HG03442 (cell line): ENCODE results near the gene SGMS2.
"Not testable (repeated sequence)": the region's sequence is repeated elsewhere in the genome, so short reads cannot be mapped to it uniquely, and the experiment has no call there.

Experiments
- ATAC-seq: cut with Tn5 transposase; IDR thresholded peaks from one replicate; pipeline ENCODE4 v1.9.1; 2021; ENCODE audit warnings: mild to moderate bottlenecking, moderate library complexity; ENCODE audit not compliant: unreplicated experiment

The SGMS2 gene

DNA sequence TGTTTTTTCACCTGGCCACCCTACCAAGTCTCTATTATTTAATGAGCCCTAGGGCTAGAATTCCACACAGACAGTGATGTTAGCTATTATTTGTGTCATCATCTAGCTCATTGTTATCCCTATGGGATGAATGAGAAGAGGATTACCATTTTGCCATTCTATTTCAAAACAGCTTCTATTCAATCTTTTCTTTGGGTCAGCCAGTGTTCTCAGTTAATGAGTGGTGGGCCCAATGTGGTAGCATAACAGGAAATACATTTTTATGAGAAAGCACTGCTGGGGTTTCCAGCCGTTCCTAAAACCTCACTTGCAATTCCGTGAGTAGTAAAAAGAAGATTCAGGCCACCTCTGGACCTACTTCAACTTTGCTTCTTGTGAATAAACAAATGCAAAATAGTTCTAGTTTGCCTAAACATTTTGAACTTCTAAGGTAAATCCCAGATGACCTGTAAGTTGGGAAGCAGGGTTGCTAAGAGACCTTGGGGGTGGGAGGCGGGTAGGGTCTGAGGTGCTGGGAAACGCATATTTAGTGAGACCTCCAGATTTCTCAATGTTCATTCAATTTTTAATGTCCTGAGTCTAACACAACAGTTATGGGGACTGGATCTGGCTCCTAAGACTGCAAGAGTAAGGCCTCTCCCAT is 81.8 kb downstream of the SGMS2 start:
- ATAC-seq: no peak

DNA sequence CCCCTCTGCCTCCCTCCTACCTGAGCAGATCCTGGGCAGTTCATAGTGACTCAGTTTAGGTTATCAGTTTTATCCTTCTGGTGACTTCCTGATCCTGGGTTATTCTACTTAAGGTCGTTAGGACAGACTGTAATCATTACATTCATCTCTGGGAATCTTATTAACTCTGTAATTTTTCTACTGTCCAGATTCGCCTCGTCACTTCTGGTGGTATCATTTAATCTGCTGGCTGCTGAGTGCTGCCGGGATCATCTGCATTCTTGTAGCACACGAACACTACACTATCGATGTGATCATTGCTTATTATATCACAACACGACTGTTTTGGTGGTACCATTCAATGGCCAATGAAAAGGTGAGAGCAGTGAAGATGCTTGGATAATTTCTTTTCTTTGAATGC is 83.6 kb downstream of the SGMS2 start:
- ATAC-seq: no peak

DNA sequence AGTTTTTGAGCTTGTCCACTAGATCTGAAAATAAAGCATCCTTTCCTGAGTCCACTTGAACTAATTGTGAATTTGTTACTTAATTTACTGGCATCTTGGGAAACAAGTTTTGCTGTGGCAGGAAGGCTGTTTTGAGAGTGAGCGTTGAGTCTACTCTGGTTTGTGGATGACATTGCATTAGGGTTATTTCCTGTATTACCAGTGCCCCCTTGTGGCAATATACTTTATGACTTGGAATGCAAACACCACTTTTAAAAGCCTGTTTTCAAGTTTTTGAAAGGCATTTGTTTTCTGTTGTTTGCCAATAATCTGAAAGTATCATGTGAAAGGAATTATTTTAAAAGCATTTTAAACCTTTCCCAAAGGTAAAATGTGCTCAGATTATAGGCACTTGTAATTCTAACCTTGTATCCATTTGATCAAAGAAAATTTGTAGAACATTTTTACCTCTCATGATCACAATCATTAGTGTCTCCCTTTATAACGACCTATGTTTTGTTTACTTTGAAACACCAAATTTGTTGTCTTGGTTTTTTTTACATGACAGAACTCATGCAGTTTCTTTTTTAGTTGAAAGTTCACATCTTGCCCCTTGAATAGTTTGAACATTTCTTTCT is 88.7 kb downstream of the SGMS2 start:
- peak; percentile 91 for ATAC-seq

DNA sequence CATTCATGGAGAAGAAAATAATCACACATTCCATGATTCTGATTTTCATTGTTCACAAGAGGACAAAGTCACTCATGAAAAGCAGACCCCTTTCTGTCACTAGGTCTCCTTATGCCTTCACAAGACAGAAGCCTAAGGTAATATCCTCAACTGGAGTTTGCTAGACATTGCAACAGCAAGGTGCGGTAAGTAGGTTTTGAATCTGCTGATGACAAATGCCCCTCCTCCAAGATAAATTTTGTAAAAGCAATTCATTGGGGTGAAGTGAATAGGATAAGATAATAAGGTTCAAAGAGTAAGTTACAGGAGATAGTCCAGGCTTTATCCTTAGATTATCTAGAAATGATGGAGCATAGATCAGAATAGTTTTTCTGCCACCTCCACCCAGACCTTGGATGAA is 90.5 kb downstream of the SGMS2 start:
- no peak for ATAC-seq

DNA sequence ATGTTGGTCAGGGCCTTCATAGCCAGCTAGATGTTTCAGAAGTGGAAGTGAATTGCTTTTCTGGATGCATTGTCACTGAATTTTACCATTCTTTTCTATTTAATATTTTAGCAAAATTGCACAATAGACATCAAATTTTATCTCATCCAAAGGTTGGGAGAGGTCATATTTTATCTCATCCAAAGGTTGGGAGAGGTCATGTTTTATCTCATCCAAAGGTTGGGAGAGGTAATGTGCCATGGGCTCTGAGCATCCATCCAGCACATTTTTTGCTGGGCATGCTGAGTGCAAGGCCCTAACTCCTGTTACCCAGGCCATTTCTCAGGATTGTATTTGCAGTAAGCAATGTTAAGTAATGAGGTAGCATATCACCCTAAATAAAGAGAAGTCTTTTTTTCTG is 91.9 kb downstream of the SGMS2 start:
- no peak for ATAC-seq

DNA sequence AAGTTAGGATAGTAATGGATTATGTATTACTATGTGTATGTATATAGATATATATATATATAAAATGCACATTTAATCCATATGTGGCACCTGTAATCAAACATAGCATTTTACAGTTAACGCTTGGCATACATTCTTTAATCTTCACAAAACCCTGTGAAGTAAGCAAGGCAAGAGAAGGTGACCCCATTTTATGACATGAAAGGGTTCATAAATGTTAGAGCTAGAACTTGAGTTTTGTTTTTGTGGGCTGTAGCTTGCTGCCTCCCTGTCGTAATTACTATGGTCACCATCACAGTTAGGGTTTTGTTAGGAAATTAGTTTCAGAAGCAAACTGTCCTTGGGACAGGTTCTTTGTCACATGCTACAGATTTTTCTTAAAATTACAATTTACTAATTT is 92.8 kb downstream of the SGMS2 start:
- ATAC-seq: no peak

DNA sequence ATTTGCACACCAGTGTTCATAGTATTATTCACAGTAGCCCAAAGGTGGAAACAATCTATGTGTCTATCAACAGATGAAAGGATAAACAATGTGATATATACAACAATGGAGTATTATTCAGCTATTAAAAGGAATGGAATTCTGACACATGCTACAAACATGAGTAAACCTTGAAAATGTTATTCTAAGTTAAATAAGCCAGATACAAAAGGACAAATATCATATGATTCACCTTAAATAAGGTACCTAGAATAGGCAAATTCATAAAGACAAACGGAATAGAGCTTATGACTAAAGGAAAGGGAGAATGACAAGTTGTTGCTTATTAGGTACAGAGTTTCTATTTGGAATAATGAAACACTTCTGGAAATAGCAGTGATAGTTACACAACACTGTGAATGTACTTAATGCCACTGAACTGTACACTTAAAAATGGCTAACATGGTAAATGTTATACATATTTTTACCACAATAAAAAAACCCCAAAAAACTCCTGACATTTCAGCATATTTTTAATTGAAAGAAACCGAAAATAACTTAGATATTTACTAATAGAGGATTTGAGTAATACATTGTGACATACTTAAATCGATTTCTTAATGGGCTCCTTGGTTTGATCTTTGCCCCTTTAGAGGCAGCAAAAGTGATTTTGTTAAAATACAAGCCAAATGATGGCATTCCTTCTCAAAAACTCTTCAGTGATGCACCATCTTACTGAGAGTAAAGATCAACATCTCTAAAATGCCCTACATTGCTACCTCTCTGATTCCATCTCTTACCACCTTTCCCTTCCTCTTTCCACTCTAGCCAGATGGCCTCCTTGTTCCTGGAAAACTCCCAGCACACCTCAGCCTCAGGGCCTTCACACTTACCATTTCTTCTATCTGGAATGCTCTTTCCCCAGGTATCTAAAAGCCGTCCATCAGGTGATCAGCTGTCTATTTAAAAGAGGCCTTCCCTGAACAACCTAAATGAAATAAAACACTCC is 98.0 kb downstream of the SGMS2 start:
- no peak for ATAC-seq

DNA sequence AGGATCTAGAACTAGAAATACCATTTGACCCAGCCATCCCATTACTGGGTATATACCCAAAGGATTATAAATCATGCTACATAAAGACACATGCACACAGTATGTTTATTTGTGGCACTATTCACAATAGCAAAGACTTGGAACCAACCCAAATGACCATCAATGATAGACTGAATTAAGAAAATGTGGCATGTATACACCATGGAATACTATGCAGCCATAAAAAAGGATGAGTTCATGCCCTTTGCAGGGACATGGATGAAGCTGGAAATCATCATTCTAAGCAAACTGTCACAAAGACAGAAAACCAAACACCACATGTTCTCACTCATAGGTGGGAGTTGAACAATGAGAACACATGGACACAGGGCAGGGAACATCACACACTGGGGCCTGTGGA is 101.0 kb downstream of the SGMS2 start:
- not testable (repeated sequence) for ATAC-seq

DNA sequence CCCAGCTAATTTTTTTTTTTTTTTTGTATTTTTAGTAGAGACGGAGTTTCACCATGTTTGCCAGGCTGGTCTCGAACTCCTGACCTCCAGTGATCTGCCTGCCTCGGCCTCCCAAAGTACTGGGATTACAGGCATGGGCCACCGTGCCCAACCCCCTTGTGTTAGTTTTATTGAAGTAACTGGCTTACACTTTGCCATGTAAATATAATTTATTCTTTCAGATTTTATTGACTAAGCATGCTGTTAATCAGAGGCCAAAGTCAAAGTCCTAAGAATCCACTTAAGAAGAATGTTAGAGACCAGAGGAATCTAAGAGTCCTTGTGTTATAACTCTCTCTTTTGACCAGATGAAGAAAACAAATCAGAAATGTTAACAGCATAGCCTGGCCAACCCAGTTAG is 102.1 kb downstream of the SGMS2 start:
- ATAC-seq: not testable (repeated sequence)

DNA sequence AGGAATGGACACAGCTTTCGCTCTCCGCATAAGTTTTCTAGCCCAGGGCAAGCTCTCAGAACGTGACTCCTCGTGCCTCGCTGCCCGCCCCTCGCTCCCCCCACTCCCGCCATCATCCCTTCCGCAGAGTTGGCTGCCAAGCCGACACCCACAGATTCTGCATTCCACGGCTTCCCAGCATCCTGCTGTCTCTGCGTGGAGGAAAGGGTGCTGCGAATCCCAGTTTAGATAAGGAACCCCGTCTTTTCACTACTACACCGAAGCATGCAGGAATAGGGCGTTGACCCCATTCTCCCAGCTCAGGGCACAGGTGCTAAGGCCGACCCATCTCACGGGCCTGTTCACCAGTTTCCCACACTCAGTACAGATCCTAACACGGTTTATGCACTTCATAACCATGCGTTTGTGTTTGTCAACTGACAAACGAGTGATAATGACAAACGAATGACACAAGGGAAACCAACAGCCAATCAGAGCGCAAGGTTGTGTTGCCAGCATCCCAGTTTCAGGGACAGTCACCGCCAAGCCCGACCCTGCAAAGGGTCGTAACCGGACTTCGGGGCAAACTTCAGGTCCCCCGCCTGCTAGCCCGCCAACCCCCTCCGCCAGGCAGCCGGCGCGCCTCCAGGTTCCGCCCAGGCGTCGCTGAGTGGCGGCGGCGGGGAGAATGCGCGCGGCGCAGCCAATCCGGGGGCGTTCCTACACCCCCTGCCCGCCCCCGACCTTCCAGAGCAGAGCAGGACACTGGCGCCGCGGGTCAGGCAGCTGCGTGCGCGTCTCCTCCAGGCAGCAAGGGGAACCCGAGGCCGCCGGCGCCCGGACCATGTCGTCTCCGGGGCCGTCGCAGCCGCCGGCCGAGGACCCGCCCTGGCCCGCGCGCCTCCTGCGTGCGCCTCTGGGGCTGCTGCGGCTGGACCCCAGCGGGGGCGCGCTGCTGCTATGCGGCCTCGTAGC is 106.4 kb downstream of the SGMS2 start, which contains the start of gene CYP2U1:
Gene CYP2U1 (plus strand): TSS at position 729 of the 954 bp plus-strand sequence. CDS start 95 bp downstream, at position 824.
- ATAC-seq: peak; percentile 94

DNA sequence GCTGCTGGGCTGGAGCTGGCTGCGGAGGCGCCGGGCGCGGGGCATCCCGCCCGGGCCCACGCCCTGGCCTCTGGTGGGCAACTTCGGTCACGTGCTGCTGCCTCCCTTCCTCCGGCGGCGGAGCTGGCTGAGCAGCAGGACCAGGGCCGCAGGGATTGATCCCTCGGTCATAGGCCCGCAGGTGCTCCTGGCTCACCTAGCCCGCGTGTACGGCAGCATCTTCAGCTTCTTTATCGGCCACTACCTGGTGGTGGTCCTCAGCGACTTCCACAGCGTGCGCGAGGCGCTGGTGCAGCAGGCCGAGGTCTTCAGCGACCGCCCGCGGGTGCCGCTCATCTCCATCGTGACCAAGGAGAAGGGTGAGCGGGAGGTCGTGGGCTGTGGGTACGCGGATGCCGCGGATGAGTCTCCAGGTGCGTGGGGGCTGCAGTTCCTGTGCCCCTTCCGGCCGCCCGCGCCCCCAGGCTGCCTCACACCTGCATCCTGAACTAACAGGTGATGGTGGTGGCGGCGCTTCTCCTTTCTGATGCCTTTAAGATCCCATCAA is 107.1 kb downstream of the SGMS2 start:
- no peak for ATAC-seq

DNA sequence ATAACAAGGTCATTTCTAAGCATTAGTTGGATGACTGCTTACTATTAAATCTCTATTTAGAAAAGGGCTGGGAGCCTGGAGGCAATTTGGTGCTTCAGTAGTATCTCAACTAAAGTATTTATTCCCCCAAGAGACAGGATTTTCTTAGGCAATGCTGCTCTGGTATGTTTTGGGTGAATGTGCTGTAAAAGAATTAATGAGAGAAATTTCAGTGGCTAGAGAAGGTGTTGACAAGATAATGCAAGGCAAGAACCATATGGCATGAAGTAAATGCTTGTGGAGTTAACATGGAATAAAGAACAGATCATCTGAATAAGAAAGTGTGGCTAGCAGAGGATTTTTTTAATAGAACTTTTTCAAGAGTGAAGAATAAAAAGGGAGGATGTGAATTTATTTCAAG is 110.5 kb downstream of the SGMS2 start:
- no peak for ATAC-seq

DNA sequence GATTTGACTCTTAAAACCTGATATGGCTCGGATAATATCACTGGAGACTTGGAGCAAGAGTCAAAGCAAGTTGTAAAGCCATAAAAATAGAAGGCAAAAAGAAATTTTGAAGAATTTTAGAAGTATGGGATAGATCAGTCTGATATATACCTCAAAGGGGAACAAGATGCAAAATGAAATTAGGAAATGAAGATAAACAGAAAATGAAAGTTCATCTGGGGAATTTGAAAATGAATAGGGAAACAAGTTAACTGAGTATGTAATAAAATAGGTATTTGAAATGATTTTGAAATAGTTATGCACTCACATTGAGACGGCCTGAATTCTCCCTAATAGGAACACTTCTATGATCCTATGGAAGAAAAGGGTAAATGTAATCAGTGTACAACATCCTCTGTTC is 112.3 kb downstream of the SGMS2 start:
- ATAC-seq: no peak

DNA sequence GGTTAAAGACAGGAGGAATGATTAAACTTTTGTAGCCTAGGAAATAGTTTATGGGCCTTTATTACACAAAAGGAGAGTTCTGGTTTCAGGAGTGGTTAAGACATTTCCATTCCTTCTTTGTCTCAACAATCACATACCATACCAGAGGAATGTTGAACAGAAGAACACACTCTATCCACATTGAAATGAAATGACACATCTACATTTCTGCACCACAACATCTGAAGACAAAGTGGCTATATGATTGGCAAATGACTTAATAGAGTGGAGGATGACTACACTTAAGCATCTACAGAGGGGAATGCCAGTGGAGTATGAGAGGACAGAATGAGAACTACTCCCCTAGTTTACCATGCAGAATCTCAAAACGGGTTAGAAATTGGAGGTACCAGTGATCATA is 114.6 kb downstream of the SGMS2 start:
- no peak for ATAC-seq

DNA sequence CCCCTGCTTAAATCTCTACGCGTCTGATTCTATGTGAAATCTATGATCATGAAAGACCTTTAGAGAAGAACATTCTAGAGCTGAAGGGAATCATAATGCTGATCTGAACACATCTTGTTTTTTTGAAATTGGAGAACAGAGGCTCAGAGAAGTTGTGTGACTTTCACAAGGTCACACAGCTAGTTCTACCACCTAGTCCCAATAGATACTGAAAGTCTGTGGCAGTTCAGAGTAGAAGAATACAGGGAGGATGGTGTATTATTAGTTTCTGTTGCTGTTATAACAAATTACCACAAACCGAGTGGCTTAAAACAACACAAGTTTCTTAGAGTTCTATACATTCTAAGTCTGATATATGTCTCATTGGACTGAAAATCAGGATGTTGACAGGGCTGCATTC is 121.1 kb downstream of the SGMS2 start:
- no peak for ATAC-seq

DNA sequence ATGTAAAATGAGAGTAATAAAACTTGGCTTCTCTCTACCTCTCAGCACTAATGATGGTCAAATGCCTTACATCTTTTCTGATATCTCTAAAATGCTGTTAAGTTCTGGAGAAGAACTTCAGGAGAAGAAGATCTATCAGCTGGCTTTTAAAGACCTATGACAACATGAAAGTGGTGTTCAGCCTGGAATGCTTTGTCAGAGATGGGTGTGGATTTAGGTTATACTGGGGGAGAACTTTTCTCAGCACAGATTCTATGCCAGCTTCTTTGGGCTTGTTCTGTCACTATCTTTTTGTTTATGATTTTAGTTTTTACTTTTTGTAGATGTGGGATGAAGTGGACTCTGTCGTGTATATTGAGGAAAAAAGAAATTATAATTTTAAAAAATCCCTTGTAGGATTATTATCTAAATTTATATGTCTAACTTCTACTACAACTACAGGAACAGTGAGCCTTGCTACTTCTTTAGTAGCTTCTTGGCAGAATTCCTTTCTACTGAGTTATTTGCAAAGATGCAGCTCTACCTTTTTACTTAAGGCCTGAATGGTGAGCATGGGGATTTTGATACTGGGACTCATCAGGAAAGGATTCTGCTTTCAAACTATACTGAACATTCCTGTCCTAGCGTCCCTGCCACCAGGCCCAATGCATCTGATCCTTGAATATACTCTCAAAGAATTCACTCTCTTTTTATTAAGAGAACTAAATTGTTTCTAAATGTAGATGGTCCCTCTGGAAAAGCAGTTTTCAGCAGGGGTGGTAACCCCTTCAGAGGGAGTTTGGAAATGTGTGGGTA is 126.2 kb downstream of the SGMS2 start:
- no peak for ATAC-seq

DNA sequence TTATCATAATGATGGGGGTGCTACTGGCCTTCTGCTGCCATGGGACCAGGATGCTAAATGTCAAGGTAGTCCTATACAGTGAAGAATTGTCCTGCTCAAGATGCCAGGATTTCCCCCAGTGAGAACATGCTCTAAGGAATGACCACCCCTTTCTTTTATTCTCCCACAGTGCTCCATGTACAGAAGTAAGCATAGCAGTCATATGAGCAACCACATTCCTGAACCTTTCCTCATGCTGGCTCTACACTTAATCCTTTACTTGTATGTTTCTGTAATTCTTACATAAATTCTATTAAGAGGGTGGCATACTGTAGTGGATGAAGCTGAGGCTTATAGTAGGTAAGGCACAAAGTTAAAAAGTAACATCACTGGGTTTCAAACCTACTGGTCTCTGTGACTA is 126.8 kb downstream of the SGMS2 start:
- no peak for ATAC-seq

DNA sequence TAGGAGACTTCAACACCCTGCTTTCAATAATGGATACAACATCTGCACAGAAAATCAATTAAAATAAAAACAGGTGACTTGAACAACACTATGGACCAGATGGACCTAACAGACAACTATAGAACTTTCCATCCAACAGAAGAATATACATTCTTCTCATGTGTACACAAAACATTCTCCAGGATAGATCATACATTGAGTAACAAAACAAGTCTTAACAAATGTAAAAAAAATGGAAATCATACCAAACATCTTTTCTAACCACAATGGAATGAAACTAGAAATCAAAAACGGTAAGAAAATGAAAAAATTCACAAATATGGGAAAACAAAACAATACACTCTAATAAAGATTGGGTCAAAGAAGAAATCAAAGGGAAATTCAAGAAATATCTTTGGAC is 131.3 kb downstream of the SGMS2 start:
- no peak for ATAC-seq
